ENCODE measurements around the gene XIRP2. TPM values are rescaled to one million over a fixed set of nuclear protein-coding genes. Genes with fewer than 3 reads are reported as not detected.

Gene XIRP2
- total RNA-seq, 1 experiment from 2014 or later, result not detected

DNA sequence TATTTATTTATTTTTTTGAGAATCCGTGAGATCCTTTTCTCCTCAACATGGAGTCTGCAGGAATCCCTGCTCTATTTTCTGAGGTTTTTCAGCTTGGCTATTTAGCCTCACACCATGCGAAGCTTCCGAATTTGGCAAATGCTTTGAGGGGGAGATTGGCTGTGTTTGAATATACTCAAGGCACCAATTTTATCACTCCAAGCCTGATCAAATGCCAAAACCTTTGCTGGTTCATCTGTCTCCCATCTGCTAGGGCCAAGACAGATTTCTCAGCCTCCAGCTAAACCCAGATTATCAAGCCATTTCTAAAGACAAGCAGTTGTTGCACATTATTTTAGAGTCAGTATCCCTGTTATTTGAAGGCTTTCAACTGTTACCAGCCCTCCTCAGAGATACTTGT is 295.7 kb downstream of the XIRP2 start:
- Histone ChIP-seq H3K27ac (ENCODE audit: low read depth, low read length) (no peak overlapping the region), H4K20me1 (ENCODE audit: insufficient read depth) (no peaks in the 10 kb centered on the region), H3K4me1 (ENCODE audit: control insufficient read depth in 1 of 2, insufficient read depth in 2 of 2, low read length in 2 of 2) (no peaks in the 10 kb centered on the region), H3K9me2 (ENCODE audit: insufficient read depth) (no peaks in the 10 kb centered on the region), H3K36me3 (ENCODE audit: control insufficient read depth in 1 of 2, insufficient read depth in 2 of 2, low read length in 2 of 2) (no peaks in the 10 kb centered on the region), H3K4me3 (replicated peaks in 1 of 2; ENCODE audit: low read depth in 1 of 2, low read length in 2 of 2) (no peak overlapping the region), H3K4me2 (ENCODE audit: low read length) (no peak overlapping the region), H3K79me2 (ENCODE audit: insufficient read depth, low read length) (no peaks in the 10 kb centered on the region), H2AFZ (ENCODE audit: low read depth, low read length, poor library complexity, severe bottlenecking) (no peak overlapping the region), H3K9me3 (ENCODE audit: control insufficient read depth in 1 of 2, insufficient read depth in 1 of 2, low read depth in 1 of 2, low read length in 2 of 2) (no peaks in the 10 kb centered on the region), H3K9ac (ENCODE audit: low read length) (no peak overlapping the region), H3K27me3 (ENCODE audit: insufficient read depth, low read length) (no peaks in the 10 kb centered on the region)
- TF ChIP-seq ELF1 (IDR thresholded peaks at IDR 0.05; ENCODE audit: borderline replicate concordance, low read depth) (no peak), EGR1 (IDR thresholded peaks at IDR 0.05; ENCODE audit: low read depth) (no peak), TCF7L2 (IDR thresholded peaks at IDR 0.05; ENCODE audit: borderline replicate concordance, extremely low read depth, insufficient read depth, insufficient read length) (no peak), FOSL1 (IDR thresholded peaks at IDR 0.05; ENCODE audit: low read depth) (no peak), ZFX (IDR thresholded peaks at IDR 0.05) (no peak), ZBTB33 (IDR thresholded peaks at IDR 0.05; ENCODE audit: extremely low read depth, insufficient replicate concordance, low read length) (no peak), CEBPB (IDR thresholded peaks at IDR 0.05; ENCODE audit: low read depth) (no peak), YY1 (IDR thresholded peaks at IDR 0.05; ENCODE audit: extremely low read depth, insufficient replicate concordance, low read depth, low read length) (no peak)
- ChIA-PET RAD21 (ENCODE audit: low non-redundant PET in 1 of 2, low total read pairs in 2 of 2, uncharacterized antibody in 2 of 2, unreplicated experiment in 2 of 2) (no interaction called here), CTCF (no interaction called here), POLR2A (no interaction called here)
- BruUV-seq (replicated peaks), result no TSS peak
- ATAC-seq (no peak), DNase-seq (ENCODE audit: low read depth, low spot score) (no peak)
- intact Hi-C loops (cut with micrococcal nuclease), result no loop called here

- Histone ChIP-seq H3K4me2 (ENCODE audit: low read length) (no peak overlapping the region), H2AFZ (ENCODE audit: low read depth, low read length, poor library complexity, severe bottlenecking) (no peak overlapping the region), H3K9me2 (ENCODE audit: insufficient read depth) (no peaks in the 10 kb centered on the region), H3K4me3 (replicated peaks in 1 of 2; ENCODE audit: low read depth in 1 of 2, low read length in 2 of 2) (no peak overlapping the region), H3K27me3 (ENCODE audit: insufficient read depth, low read length) (no peaks in the 10 kb centered on the region), H3K79me2 (ENCODE audit: insufficient read depth, low read length) (no peaks in the 10 kb centered on the region), H4K20me1 (ENCODE audit: insufficient read depth) (no peaks in the 10 kb centered on the region), H3K27ac (ENCODE audit: low read depth, low read length) (no peak overlapping the region), H3K9me3 (ENCODE audit: control insufficient read depth in 1 of 2, insufficient read depth in 1 of 2, low read depth in 1 of 2, low read length in 2 of 2) (no peaks in the 10 kb centered on the region), H3K9ac (ENCODE audit: low read length) (no peak overlapping the region), H3K4me1 (ENCODE audit: control insufficient read depth in 1 of 2, insufficient read depth in 2 of 2, low read length in 2 of 2) (no peaks in the 10 kb centered on the region), H3K36me3 (ENCODE audit: control insufficient read depth in 1 of 2, insufficient read depth in 2 of 2, low read length in 2 of 2) (no peaks in the 10 kb centered on the region)
- intact Hi-C loops (cut with micrococcal nuclease), result no loop called here
- no peak for TF ChIP-seq REST (IDR thresholded peaks at IDR 0.05; ENCODE audit: low read depth)
- TF ChIP-seq EZH2 (IDR thresholded peaks at IDR 0.05), result no peak
- TF ChIP-seq CBX3 (IDR thresholded peaks at IDR 0.05; ENCODE audit: low read depth), result no peak
- no peak for TF ChIP-seq ZFX (IDR thresholded peaks at IDR 0.05)
- TF ChIP-seq ELF1 (IDR thresholded peaks at IDR 0.05; ENCODE audit: borderline replicate concordance, low read depth), result no peak
- TF ChIP-seq POLR2AphosphoS5 (IDR thresholded peaks at IDR 0.05; ENCODE audit: low read depth, low read length), result no peak
- no peak for TF ChIP-seq SIN3A (IDR thresholded peaks at IDR 0.05; ENCODE audit: low read depth)
- TF ChIP-seq EGR1 (IDR thresholded peaks at IDR 0.05; ENCODE audit: low read depth), result no peak
- TF ChIP-seq POLR2A (IDR thresholded peaks at IDR 0.05; ENCODE audit: borderline replicate concordance, extremely low read depth, insufficient read depth, insufficient read length), result no peak
- TF ChIP-seq CEBPB (IDR thresholded peaks at IDR 0.05; ENCODE audit: low read depth), result no peak
- TF ChIP-seq FOSL1 (IDR thresholded peaks at IDR 0.05; ENCODE audit: low read depth), result no peak
- ChIA-PET CTCF (no interaction called here), RAD21 (ENCODE audit: low non-redundant PET in 1 of 2, low total read pairs in 2 of 2, uncharacterized antibody in 2 of 2, unreplicated experiment in 2 of 2) (no interaction called here), POLR2A (no interaction called here)
- DNase-seq (ENCODE audit: low read depth, low spot score) (no peak), ATAC-seq (no peak)
- BruUV-seq (replicated peaks), result no TSS peak
These were observed 298.2 kb downstream of the XIRP2 start for GRCh38 chr2:167186465-167186864.
